ENCODE measurements around the gene SMAD9. TPM values are rescaled to one million over a fixed set of nuclear protein-coding genes. Genes with fewer than 3 reads are reported as not detected.

SMAD9 gene
- total RNA-seq, 4 donors from 2014 or later = 0.88 to 7.8 (median 2.9) TPM

DNA sequence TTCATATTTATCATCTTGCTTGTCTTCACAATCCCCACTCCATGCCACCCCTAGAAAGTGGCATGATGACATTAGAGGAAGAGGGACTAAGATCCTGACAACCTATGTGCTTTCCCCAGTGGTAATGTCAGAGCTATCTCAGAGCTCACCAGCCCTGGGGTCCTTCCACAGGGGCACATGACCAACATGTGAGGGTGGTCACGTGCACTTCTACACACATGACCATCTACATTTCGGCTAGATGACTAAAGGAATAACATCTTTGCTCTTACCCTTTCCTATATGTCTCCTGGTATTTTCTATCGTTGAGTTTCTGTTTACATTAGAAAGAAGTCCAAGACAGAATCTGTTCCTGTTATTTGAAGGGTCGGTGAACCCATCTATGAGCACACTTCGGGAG, 54.8 kb downstream of the SMAD9 start:
- H3K36me3 ChIP-seq = peaks cover 0 to 12% (median 0%) of the 10 kb centered on the region in 3 donors
- TF ChIP-seq, protein P1, sequence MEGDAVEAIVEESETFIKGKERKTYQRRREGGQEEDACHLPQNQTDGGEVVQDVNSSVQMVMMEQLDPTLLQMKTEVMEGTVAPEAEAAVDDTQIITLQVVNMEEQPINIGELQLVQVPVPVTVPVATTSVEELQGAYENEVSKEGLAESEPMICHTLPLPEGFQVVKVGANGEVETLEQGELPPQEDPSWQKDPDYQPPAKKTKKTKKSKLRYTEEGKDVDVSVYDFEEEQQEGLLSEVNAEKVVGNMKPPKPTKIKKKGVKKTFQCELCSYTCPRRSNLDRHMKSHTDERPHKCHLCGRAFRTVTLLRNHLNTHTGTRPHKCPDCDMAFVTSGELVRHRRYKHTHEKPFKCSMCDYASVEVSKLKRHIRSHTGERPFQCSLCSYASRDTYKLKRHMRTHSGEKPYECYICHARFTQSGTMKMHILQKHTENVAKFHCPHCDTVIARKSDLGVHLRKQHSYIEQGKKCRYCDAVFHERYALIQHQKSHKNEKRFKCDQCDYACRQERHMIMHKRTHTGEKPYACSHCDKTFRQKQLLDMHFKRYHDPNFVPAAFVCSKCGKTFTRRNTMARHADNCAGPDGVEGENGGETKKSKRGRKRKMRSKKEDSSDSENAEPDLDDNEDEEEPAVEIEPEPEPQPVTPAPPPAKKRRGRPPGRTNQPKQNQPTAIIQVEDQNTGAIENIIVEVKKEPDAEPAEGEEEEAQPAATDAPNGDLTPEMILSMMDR (IDR thresholded peaks at IDR 0.05) = no peak
- no peak for TF ChIP-seq POLR2A (IDR thresholded peaks at IDR 0.05)
- H3K9me3 ChIP-seq = no peaks in the 10 kb centered on the region
- no peak overlapping the region for H3K4me3 ChIP-seq
- H3K27me3 ChIP-seq = no peaks in the 10 kb centered on the region
- intact Hi-C loops (cut with DNase I) = no loop called here
- H3K27ac ChIP-seq = no peak overlapping the region
- DNase-seq = no peak
- peaks cover 0 to 3% (median 0%) of the 10 kb centered on the region in 3 donors for H3K4me1 ChIP-seq
- 89% methylated on average over 5 of the region's 5 CpGs for WGBS, 2 donors

DNA sequence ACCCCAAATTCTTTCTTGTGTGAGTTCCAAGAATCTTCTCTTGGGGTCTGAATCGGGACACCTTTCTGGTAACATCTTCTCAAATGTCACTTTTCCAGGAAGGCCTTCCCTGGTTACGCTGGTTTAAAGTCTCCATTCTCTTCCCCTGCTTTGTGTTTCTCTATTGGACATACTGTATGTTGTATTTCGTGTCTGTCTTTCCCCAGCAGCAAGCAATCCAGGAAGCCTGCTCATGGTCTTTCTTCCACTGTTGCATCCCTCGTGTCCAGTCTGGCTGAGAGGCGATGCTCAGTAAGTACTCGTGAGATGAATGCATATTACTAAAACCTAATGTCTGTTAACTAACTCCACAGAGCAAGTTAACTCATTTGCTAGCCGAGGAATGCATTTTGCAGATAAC, 57.3 kb downstream of the SMAD9 start:
- peaks cover 0 to 12% (median 0%) of the 10 kb centered on the region in 3 donors for H3K36me3 ChIP-seq
- peak overlapping the region in 2 of 4 donors; percentile 5 to 61 for H3K27ac ChIP-seq
- H3K9me3 ChIP-seq = no peaks in the 10 kb centered on the region
- TF ChIP-seq POLR2A (IDR thresholded peaks at IDR 0.05) = no peak
- TF ChIP-seq, protein P1 (IDR thresholded peaks at IDR 0.05) = no peak
- 72 to 80% methylated on average over 7 of the region's 7 CpGs for WGBS, 2 donors
- intact Hi-C loops (cut with DNase I) = no loop called here
- no peak for DNase-seq
- no peaks in the 10 kb centered on the region for H3K27me3 ChIP-seq
- peaks cover 0 to 3% (median 0%) of the 10 kb centered on the region in 3 donors for H3K4me1 ChIP-seq
- H3K4me3 ChIP-seq = no peak overlapping the region

DNA sequence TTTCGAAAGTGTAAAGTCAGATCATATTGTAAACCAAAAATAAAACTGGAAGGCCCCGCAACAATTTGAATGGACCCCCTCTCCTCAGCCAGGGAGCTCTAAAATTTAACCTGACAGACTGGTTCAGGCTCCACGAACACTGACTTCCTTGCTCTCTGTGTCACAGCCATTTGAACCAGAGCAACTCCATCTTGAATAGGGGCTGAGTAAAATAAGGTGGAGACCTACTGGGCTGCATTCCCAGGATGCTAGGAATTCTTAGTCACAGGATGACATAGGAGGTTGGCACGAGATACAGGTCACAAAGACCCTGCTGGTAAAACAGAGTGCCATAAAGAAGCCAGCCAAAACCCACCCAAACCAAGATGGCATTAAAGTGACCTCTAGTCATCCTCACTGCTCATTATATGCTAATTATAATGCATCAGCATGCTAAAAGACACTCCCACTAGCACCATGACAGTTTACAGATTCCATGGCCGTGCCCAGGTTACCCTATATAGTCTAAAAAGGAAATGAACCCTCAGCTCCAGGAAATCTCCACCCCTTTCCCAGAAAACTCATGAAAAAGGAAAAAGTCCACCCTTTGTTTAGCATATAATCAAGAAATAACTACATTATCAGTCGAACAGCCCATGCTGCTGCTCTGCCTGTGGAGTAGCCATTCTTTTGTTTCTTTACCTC, 57.9 kb downstream of the SMAD9 start:
- no peaks in the 10 kb centered on the region for H3K9me3 ChIP-seq
- intact Hi-C loops (cut with DNase I) = no loop called here
- 55 to 62% methylated on average over 6 of the region's 6 CpGs for WGBS, 2 donors

DNA sequence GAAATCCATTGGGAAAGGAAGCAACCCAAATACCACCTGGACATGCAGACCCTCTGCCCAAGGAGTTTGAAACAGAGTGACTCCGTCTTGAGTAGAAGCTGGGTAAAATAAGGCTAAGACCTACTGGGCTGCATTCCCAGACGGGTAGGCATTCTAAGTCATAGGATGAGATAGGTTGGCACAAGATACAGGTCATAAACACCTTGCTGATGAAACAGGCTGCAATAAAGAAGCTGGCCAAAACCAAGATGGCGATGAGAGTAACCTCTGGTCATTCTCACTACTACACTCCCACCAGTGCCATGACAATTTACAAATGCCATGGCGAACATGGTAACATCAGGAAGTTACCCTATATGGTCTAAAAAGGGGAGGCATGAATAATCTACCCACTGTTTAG, 60.8 kb downstream of the SMAD9 start:
- Histone ChIP-seq H3K9me3 (no peaks in the 10 kb centered on the region), H3K4me3 (no peak overlapping the region), H3K27me3 (no peaks in the 10 kb centered on the region), H3K36me3 (no peaks in the 10 kb centered on the region), H3K4me1 (peaks cover 0 to 3% (median 0%) of the 10 kb centered on the region in 3 donors), H3K27ac (no peak overlapping the region)
- 82 to 91% methylated on average over 4 of the region's 4 CpGs for WGBS, 2 donors
- intact Hi-C loops (cut with DNase I) = loop anchor here (10.0 kb wide), 1 partner anchor 116 kb away; no protein-coding TSS in a partner anchor
- no peak for DNase-seq
- TF ChIP-seq, protein P1 (IDR thresholded peaks at IDR 0.05) = no peak
- TF ChIP-seq POLR2A (IDR thresholded peaks at IDR 0.05) = no peak

More for the DNA sequence above, 57.9 kb downstream of the SMAD9 start:
- Histone ChIP-seq H3K27me3 (no peaks in the 10 kb centered on the region), H3K4me1 (peaks cover 0 to 3% (median 0%) of the 10 kb centered on the region in 3 donors), H3K36me3 (peaks cover 0 to 12% (median 0%) of the 10 kb centered on the region in 3 donors), H3K4me3 (no peak overlapping the region), H3K27ac (peak overlapping the region in 2 of 4 donors; percentile 5 to 61)
- TF ChIP-seq, protein P1 (IDR thresholded peaks at IDR 0.05) = no peak
- no peak for TF ChIP-seq POLR2A (IDR thresholded peaks at IDR 0.05)
- DNase-seq = no peak

DNA sequence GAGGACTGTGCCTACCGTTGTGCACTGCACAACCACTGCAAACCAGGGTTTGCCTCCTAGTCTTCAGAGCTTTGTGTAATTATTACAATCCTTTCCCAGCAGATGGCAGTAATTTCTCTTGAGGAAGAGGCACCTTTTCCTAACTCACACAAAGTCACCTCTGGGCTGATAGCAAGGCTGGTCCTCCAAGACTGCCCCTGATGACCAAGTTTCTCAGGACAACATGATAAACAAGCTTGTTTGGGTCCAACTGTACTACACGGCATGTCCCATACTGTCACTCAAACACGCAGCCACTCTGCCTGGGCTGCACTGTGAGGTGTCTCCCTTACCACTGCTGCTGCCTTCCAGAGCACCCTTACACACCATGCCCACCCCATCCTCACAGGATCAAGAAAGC, 61.7 kb downstream of the SMAD9 start:
- intact Hi-C loops (cut with DNase I) = loop anchor here (10.0 kb wide), 1 partner anchor 117 kb away; no protein-coding TSS in a partner anchor
- WGBS, 2 donors = 40 to 51% methylated on average over 3 of the region's 3 CpGs
- no peak for DNase-seq
- Histone ChIP-seq H3K4me1 (peaks cover 0 to 3% (median 0%) of the 10 kb centered on the region in 3 donors), H3K27me3 (no peaks in the 10 kb centered on the region), H3K9me3 (no peaks in the 10 kb centered on the region), H3K27ac (no peak overlapping the region), H3K4me3 (no peak overlapping the region), H3K36me3 (peaks cover 0 to 3% (median 0%) of the 10 kb centered on the region in 3 donors)
- TF ChIP-seq, protein P1 (IDR thresholded peaks at IDR 0.05) = peak in 5 of 6 experiments; percentile 25 to 54 (median 39)
- TF ChIP-seq POLR2A (IDR thresholded peaks at IDR 0.05) = no peak

Measured in esophagus squamous epithelium (tissue), 5 donors.